ENCODE data around the gene FKBP2. TPM values are rescaled to one million over a fixed set of nuclear protein-coding genes. Genes with fewer than 3 reads are reported as not detected.
"Not testable (repeated sequence)": the region's sequence is repeated elsewhere in the genome, so short reads cannot be mapped to it uniquely, and the experiment has no call there.

The FKBP2 gene
- total RNA-seq, 1 experiment from 2014 or later, result 41.0 TPM

GRCh38 chr11:64245797-64246620 is 5.1 kb downstream of the FKBP2 start:
- Histone ChIP-seq H4K91ac (ENCODE audit: insufficient read length, low read depth, low read length) (no peak overlapping the region), H3K4ac (ENCODE audit: low read depth, low read length) (no peak overlapping the region), H2BK12ac (ENCODE audit: insufficient read length, low read depth, low read length) (no peak overlapping the region), H3K79me2 (ENCODE audit: insufficient read depth, low read length) (peaks cover 9% of the 10 kb centered on the region; the same call in 1 of the 2 replicates), H3K23ac (ENCODE audit: insufficient read length, low read depth, low read length) (no peak overlapping the region), H3K56ac (ENCODE audit: insufficient read length, low read depth, low read length) (no peak overlapping the region), H2BK15ac (ENCODE audit: low read depth, low read length) (no peak overlapping the region), H3K23me2 (ENCODE audit: insufficient read length, low read depth, low read length, poor library complexity, severe bottlenecking) (peaks cover 23% of the 10 kb centered on the region), H2BK120ac (ENCODE audit: low read depth, low read length, poor library complexity, severe bottlenecking) (no peak overlapping the region), H2AK5ac (ENCODE audit: insufficient read length, low read length) (no peak overlapping the region), H2BK20ac (ENCODE audit: low read depth, low read length, poor library complexity, severe bottlenecking) (no peak overlapping the region), H3K9me3 (ENCODE audit: control insufficient read depth, low read depth, low read length) (no peaks in the 10 kb centered on the region), H3K18ac (ENCODE audit: insufficient read length, low read depth, low read length) (no peak overlapping the region), H3K79me1 (ENCODE audit: insufficient read depth, low read depth, low read length, poor library complexity, severe bottlenecking) (no peaks in the 10 kb centered on the region), H3K27ac (ENCODE audit: insufficient read length, low read depth, low read length) (no peak overlapping the region), H3K4me1 (ENCODE audit: insufficient read depth, low read length) (peaks cover 9% of the 10 kb centered on the region; the same call in 1 of the 2 replicates), H2BK5ac (ENCODE audit: insufficient read length, low read length) (no peak overlapping the region), H3T11ph (ENCODE audit: low read length) (no peak overlapping the region), H3K14ac (ENCODE audit: insufficient read depth, low read length) (peak overlapping the region; percentile 37), H3K4me2 (ENCODE audit: insufficient read depth, insufficient read length, low read length) (peak overlapping the region; percentile 39), H3K27me3 (ENCODE audit: insufficient read depth, low read length) (no peaks in the 10 kb centered on the region), H4K20me1 (ENCODE audit: control insufficient read depth, insufficient read depth, insufficient read length) (no peaks in the 10 kb centered on the region), H4K8ac (replicated peaks; ENCODE audit: insufficient read length, low read depth, low read length) (no peak overlapping the region), H2AFZ (ENCODE audit: low read length) (no peak overlapping the region), H4K5ac (ENCODE audit: insufficient read length, low read depth, low read length) (no peak overlapping the region), H3K9ac (ENCODE audit: extremely low read depth, insufficient read length, low read length) (peak overlapping the region; percentile 50)
- peaks cover 40 to 49% of the 10 kb centered on the region in 2 experiments for H3K4me1 Mint-ChIP-seq
- H3K36me3 Mint-ChIP-seq (ENCODE audit: insufficient read depth in 1 of 3, low read depth in 3 of 3), result peaks cover 12 to 22% (median 13%) of the 10 kb centered on the region in 3 experiments; a peak in 6 of 7 replicates
- no peaks in the 10 kb centered on the region for H3K27me3 Mint-ChIP-seq (ENCODE audit: low read depth)
- DNase-seq, result no peak
- TF ChIP-seq CTCF (conservative IDR thresholded peaks at IDR 0.05), result no peak
- no CpG with 5 or more reads among the region's 46 CpGs for WGBS (ENCODE audit: extremely low coverage, insufficient read length, low lambda C conversion rate)
- H3K4me3 Mint-ChIP-seq, result peak overlapping the region; percentile 88 to 94
- H3K27ac Mint-ChIP-seq, result peak overlapping the region in 2 of 3 experiments; percentile 67 to 87; a peak in 6 of 7 replicates
- no peaks in the 10 kb centered on the region; a peak in 1 of 5 replicates for H3K9me3 Mint-ChIP-seq

- no CpG with 5 or more reads among the region's 43 CpGs for WGBS (ENCODE audit: extremely low coverage, insufficient read length, low lambda C conversion rate)
- not testable (repeated sequence) for H3K4me2 ChIP-seq (ENCODE audit: insufficient read depth, insufficient read length, low read length); H2BK15ac ChIP-seq (ENCODE audit: low read depth, low read length); H3K27me3 Mint-ChIP-seq (ENCODE audit: low read depth); H4K8ac ChIP-seq (replicated peaks; ENCODE audit: insufficient read length, low read depth, low read length); H2AK5ac ChIP-seq (ENCODE audit: insufficient read length, low read length); H3K79me2 ChIP-seq (ENCODE audit: insufficient read depth, low read length); H3T11ph ChIP-seq (ENCODE audit: low read length); H2BK12ac ChIP-seq (ENCODE audit: insufficient read length, low read depth, low read length); H2BK20ac ChIP-seq (ENCODE audit: low read depth, low read length, poor library complexity, severe bottlenecking); H3K18ac ChIP-seq (ENCODE audit: insufficient read length, low read depth, low read length); H3K27ac Mint-ChIP-seq; H3K4me1 ChIP-seq (ENCODE audit: insufficient read depth, low read length); H3K27ac ChIP-seq (ENCODE audit: insufficient read length, low read depth, low read length); H3K79me1 ChIP-seq (ENCODE audit: insufficient read depth, low read depth, low read length, poor library complexity, severe bottlenecking); H2AFZ ChIP-seq (ENCODE audit: low read length); H3K9me3 Mint-ChIP-seq; DNase-seq; H2BK5ac ChIP-seq (ENCODE audit: insufficient read length, low read length); H3K56ac ChIP-seq (ENCODE audit: insufficient read length, low read depth, low read length); H4K20me1 ChIP-seq (ENCODE audit: control insufficient read depth, insufficient read depth, insufficient read length); H3K27me3 ChIP-seq (ENCODE audit: insufficient read depth, low read length); H2BK120ac ChIP-seq (ENCODE audit: low read depth, low read length, poor library complexity, severe bottlenecking); H3K9ac ChIP-seq (ENCODE audit: extremely low read depth, insufficient read length, low read length); H3K4ac ChIP-seq (ENCODE audit: low read depth, low read length); H4K5ac ChIP-seq (ENCODE audit: insufficient read length, low read depth, low read length); H3K14ac ChIP-seq (ENCODE audit: insufficient read depth, low read length); H3K23ac ChIP-seq (ENCODE audit: insufficient read length, low read depth, low read length); H3K9me3 ChIP-seq (ENCODE audit: control insufficient read depth, low read depth, low read length); H4K91ac ChIP-seq (ENCODE audit: insufficient read length, low read depth, low read length)
- peaks cover 40 to 49% of the 10 kb centered on the region in 2 experiments for H3K4me1 Mint-ChIP-seq
- H3K23me2 ChIP-seq (ENCODE audit: insufficient read length, low read depth, low read length, poor library complexity, severe bottlenecking), result peaks cover 25% of the 10 kb centered on the region
- H3K36me3 Mint-ChIP-seq (ENCODE audit: insufficient read depth in 1 of 3, low read depth in 3 of 3), result peaks cover 12 to 22% (median 13%) of the 10 kb centered on the region in 3 experiments; a peak in 6 of 7 replicates
- peak overlapping the region; percentile 79 to 93 for H3K4me3 Mint-ChIP-seq
Observed at GRCh38 chr11:64246621-64246870, 5.7 kb downstream of the FKBP2 start.
